Naive thymus-derived CD8-positive, alpha-beta T cell (primary cell): ENCODE measurements around the gene BTBD9. TPM values are rescaled to one million over a fixed set of nuclear protein-coding genes. Genes with fewer than 3 reads are reported as not detected.
A peak's percentile ranks its signal among the peaks of the same experiment; 100 is the strongest.

Source experiments
- ATAC-seq, 2 donors: fragments of 150-1000 bp; cut with Tn5 transposase in 1 of 2; sonication (Bioruptor Pico), chemical (Tn5 transposase) in 1 of 2; 1 replicate in 1 of 2; 2 replicates in 1 of 2; pipeline ENCODE4 v1.10.0; 2021; ENCODE audit warnings: mild to moderate bottlenecking in 2 of 2, moderate library complexity in 2 of 2
- POLR2A ChIA-PET: fragments of 350-600 bp; sonication (Branson Sonifier 250); formaldehyde crosslinking; loops from one replicate; lab custom pipeline; 2021; ENCODE audit warnings: antibody characterized with exemption; lab: Charles Lee
- DNase-seq, 10 donors: peaks; one replicate each; pipeline versions ENCODE4 v3.0.0 to v3.0.0-alpha.2; 2020 to 2022
- H3K27ac Mint-ChIP-seq, 10 donors: one replicate each; pipeline ENCODE4 v1.8.0; 2020 to 2022; ENCODE audit warnings: mild to moderate bottlenecking in 10 of 10, mixed read lengths in 10 of 10, moderate library complexity in 4 of 10, inconsistent platforms in 1 of 10
- H3K27me3 Mint-ChIP-seq, 5 donors: one replicate each; pipeline ENCODE4 v1.8.0; 2021 to 2022; ENCODE audit warnings: mixed read lengths in 5 of 5
- H3K36me3 Mint-ChIP-seq, 3 donors: one replicate each; pipeline ENCODE4 v1.8.0; 2020 to 2022; ENCODE audit warnings: mixed read lengths in 3 of 3, mild to moderate bottlenecking in 2 of 3, inconsistent platforms in 1 of 3
- H3K4me1 Mint-ChIP-seq, 4 donors: one replicate each; pipeline ENCODE4 v1.8.0; 2021 to 2022; ENCODE audit warnings: mixed read lengths in 4 of 4
- H3K4me3 Mint-ChIP-seq, 10 donors: one replicate each; pipeline ENCODE4 v1.8.0; 2020 to 2022; ENCODE audit warnings: mild to moderate bottlenecking in 10 of 10, mixed read lengths in 10 of 10, moderate library complexity in 6 of 10, inconsistent platforms in 1 of 10
- H3K9me3 Mint-ChIP-seq, 9 donors: one replicate each; pipeline ENCODE4 v1.8.0; 2020 to 2022; ENCODE audit warnings: mixed read lengths in 9 of 9, mild to moderate bottlenecking in 3 of 9, inconsistent platforms in 1 of 9, moderate library complexity in 1 of 9
- polyA plus RNA-seq, 3 donors: library from polyadenylated mRNA; unstranded; fragments of 300-500 nt; fragmentation: Illumina TruSeq; gene quantifications; one replicate each; pipeline ENCODE4 v1.2.3, GENCODE V29; 2021
- total RNA-seq, 8 experiments: library from RNA in 2 of 8; stranded (reverse) in 2 of 8; gene quantifications; one replicate each; pipeline ENCODE4 v1.2.3 and lab custom pipeline; 2021 to 2026

The BTBD9 gene
- total and polyA plus RNA-seq, 5 experiments from 2014 or later = 9.3 to 32.2 (median 10.6) TPM

GRCh38 chr6:38283734-38284362, 355.9 kb downstream of the BTBD9 start:
- Mint-ChIP-seq H3K9me3 (no peaks in the 10 kb centered on the region), H3K27me3 (no peaks in the 10 kb centered on the region), H3K4me3 (no peak overlapping the region), H3K27ac (peak overlapping the region in 1 of 10 donors; percentile 11), H3K4me1 (peaks cover 6 to 16% (median 13%) of the 10 kb centered on the region in 4 donors), H3K36me3 (peaks cover 16 to 43% (median 35%) of the 10 kb centered on the region in 3 donors)
- DNase-seq = no peak
- POLR2A ChIA-PET = no interaction called here
- ATAC-seq = no peak

DNA sequence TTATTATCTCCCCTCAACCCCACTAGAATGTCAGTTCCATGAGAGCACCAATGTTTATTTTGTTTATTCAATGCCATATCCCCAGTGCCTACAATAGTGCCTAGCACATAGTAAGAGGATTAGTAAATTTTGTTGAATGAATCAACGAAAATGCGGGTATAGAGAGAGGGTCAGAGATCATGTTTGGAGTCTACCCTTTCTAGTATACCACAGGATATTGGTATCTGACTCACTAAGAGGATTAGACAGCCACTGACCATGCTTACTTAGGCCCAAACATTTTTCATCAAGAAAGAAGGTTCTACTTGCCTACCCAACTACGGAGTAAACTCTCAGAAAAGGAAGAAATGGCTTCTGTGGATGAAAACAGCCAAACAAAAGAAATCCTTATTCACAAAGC, 356.8 kb downstream of the BTBD9 start:
- H3K4me1 Mint-ChIP-seq = peaks cover 6 to 16% (median 13%) of the 10 kb centered on the region in 4 donors

DNA sequence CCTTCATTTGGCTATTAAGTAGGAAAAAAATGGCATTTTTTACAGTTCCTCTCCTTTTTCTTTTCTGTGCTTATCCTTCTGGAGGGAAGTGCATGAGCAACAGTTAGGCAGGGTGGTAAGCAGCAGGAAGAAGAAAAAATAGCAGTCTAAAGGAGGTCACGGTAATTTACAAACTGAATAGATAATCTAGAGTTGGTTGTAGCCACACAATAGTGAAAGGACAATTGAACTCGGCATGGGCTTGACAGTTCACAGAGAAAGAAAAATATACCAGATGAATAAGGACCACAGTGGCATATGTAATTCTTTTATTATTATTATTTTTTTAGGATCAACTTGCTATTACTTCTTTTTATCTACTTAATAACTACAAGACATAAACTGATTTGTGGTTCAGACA, 358.6 kb downstream of the BTBD9 start:
- Mint-ChIP-seq H3K36me3 (peaks cover 8 to 48% (median 37%) of the 10 kb centered on the region in 3 donors), H3K27me3 (no peaks in the 10 kb centered on the region), H3K27ac (no peak overlapping the region), H3K9me3 (no peaks in the 10 kb centered on the region), H3K4me1 (peaks cover 6 to 16% (median 12%) of the 10 kb centered on the region in 4 donors), H3K4me3 (no peak overlapping the region)
- ATAC-seq (no peak), DNase-seq (no peak)
- POLR2A ChIA-PET = no interaction called here

More for the DNA sequence above, 356.8 kb downstream of the BTBD9 start:
- H3K36me3 Mint-ChIP-seq = peaks cover 10 to 44% (median 32%) of the 10 kb centered on the region in 3 donors
- no peak overlapping the region for H3K27ac Mint-ChIP-seq
- POLR2A ChIA-PET = no interaction called here
- no peaks in the 10 kb centered on the region for H3K27me3 Mint-ChIP-seq
- no peak for ATAC-seq
- no peak for DNase-seq
- H3K9me3 Mint-ChIP-seq = no peaks in the 10 kb centered on the region
- no peak overlapping the region for H3K4me3 Mint-ChIP-seq

DNA sequence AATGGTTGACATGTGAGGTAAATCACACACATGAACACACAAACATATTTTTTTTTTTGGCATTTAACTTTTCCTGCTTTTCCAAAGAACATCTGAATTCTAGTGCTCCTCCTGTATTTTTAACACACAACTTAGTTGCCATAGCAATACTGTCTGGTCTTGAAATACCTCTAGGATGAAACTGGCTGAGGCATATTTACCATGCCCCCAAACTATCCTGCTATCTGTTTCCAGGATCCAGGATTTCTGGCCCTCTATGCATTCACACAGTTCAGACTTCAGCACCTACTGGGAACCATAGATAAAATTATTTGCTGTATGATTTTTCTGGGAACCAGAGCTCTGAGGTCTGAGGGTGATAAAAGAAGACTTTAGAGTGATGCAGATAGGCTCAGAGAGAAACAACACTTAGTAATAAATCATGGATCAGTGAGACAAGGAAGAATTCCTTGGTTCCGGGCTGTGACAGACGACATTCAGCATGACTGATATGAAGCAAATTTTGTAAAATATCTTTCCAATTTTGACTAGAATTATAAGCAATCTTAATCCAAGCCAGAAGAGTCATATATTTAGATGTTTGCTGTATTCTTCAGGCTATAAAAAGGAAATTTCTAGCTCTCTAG, 359.7 kb downstream of the BTBD9 start:
- H3K4me1 Mint-ChIP-seq = peaks cover 6 to 16% (median 10%) of the 10 kb centered on the region in 4 donors
- H3K36me3 Mint-ChIP-seq = peaks cover 8 to 40% (median 35%) of the 10 kb centered on the region in 3 donors
- POLR2A ChIA-PET = no interaction called here
- DNase-seq = no peak
- H3K27me3 Mint-ChIP-seq = no peaks in the 10 kb centered on the region
- H3K4me3 Mint-ChIP-seq = no peak overlapping the region
- ATAC-seq = no peak
- H3K9me3 Mint-ChIP-seq = no peaks in the 10 kb centered on the region
- H3K27ac Mint-ChIP-seq = no peak overlapping the region

DNA sequence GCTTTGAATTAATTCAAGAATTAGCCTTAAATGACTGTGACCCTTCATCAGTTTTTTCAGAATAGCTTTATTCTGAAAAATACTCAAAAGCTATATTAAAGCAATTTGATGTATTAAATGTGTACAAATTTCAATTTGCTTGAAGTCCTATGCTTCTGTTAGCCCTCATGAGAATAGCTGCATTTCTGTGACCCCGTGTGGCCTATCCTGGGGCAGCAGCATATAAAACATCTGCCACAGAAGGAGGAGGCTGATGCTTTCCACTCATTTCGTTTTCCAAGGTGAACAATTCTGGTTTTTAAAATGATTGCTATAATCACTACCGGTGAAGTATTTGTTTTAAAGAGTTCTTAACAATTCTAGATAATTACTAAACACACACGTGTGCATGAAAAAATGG, 360.3 kb downstream of the BTBD9 start:
- no peak for DNase-seq
- POLR2A ChIA-PET = no interaction called here
- peaks cover 8 to 36% (median 35%) of the 10 kb centered on the region in 3 donors for H3K36me3 Mint-ChIP-seq

GRCh38 chr6:38273325-38273724, 366.4 kb downstream of the BTBD9 start:
- H3K27ac Mint-ChIP-seq = peak overlapping the region in 1 of 10 donors; percentile 26
- H3K4me3 Mint-ChIP-seq = no peak overlapping the region
- no peaks in the 10 kb centered on the region for H3K27me3 Mint-ChIP-seq
- H3K4me1 Mint-ChIP-seq = peaks cover 6 to 18% (median 14%) of the 10 kb centered on the region in 4 donors
- no peaks in the 10 kb centered on the region for H3K9me3 Mint-ChIP-seq
- DNase-seq (no peak), ATAC-seq (no peak)
- peaks cover 8 to 26% (median 24%) of the 10 kb centered on the region in 3 donors for H3K36me3 Mint-ChIP-seq
- POLR2A ChIA-PET = no interaction called here

More for the DNA sequence above, 360.3 kb downstream of the BTBD9 start:
- no peaks in the 10 kb centered on the region for H3K9me3 Mint-ChIP-seq
- H3K4me1 Mint-ChIP-seq = peaks cover 4 to 11% (median 7%) of the 10 kb centered on the region in 4 donors
- no peaks in the 10 kb centered on the region for H3K27me3 Mint-ChIP-seq
- H3K4me3 Mint-ChIP-seq = no peak overlapping the region
- ATAC-seq = no peak
- H3K27ac Mint-ChIP-seq = no peak overlapping the region

GRCh38 chr6:38272222-38272621, 367.5 kb downstream of the BTBD9 start:
- H3K4me1 Mint-ChIP-seq = peaks cover 6 to 18% (median 14%) of the 10 kb centered on the region in 4 donors
- ATAC-seq (no peak), DNase-seq (no peak)
- no peaks in the 10 kb centered on the region for H3K27me3 Mint-ChIP-seq
- POLR2A ChIA-PET = no interaction called here
- H3K27ac Mint-ChIP-seq = no peak overlapping the region
- H3K9me3 Mint-ChIP-seq = no peaks in the 10 kb centered on the region
- H3K4me3 Mint-ChIP-seq = no peak overlapping the region
- H3K36me3 Mint-ChIP-seq = peaks cover 8 to 19% (median 18%) of the 10 kb centered on the region in 3 donors

DNA sequence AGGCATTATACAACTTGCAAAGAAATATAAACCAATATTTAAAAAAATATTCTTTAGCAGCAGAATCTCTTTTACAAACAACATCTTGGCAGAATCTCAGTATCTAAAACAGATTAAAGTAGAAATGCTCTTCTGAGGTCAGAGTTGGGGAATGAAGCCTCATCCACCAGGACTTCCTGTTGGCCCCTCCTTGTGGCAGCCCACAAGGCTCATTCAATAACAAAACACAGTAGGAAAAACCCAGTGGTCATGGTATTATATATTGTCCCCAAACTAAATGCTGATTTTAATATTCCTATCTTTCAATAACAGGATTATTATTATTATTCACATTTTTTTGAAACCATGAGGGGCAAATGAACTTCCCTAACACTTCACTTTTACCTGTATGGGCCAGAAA, 368.6 kb downstream of the BTBD9 start:
- Mint-ChIP-seq H3K36me3 (peaks cover 0 to 16% (median 15%) of the 10 kb centered on the region in 3 donors), H3K9me3 (no peaks in the 10 kb centered on the region), H3K4me3 (no peak overlapping the region), H3K27ac (no peak overlapping the region), H3K27me3 (no peaks in the 10 kb centered on the region), H3K4me1 (peaks cover 6 to 18% (median 14%) of the 10 kb centered on the region in 4 donors)
- DNase-seq = no peak
- POLR2A ChIA-PET = no interaction called here
- ATAC-seq = no peak

GRCh38 chr6:38270367-38270766, 369.4 kb downstream of the BTBD9 start:
- H3K27ac Mint-ChIP-seq = no peak overlapping the region
- peaks cover 0 to 15% (median 14%) of the 10 kb centered on the region in 3 donors for H3K36me3 Mint-ChIP-seq
- H3K4me1 Mint-ChIP-seq = peaks cover 6 to 18% (median 14%) of the 10 kb centered on the region in 4 donors
- H3K4me3 Mint-ChIP-seq = no peak overlapping the region
- POLR2A ChIA-PET = no interaction called here
- no peak for DNase-seq
- H3K27me3 Mint-ChIP-seq = no peaks in the 10 kb centered on the region
- ATAC-seq = no peak
- H3K9me3 Mint-ChIP-seq = no peaks in the 10 kb centered on the region

DNA sequence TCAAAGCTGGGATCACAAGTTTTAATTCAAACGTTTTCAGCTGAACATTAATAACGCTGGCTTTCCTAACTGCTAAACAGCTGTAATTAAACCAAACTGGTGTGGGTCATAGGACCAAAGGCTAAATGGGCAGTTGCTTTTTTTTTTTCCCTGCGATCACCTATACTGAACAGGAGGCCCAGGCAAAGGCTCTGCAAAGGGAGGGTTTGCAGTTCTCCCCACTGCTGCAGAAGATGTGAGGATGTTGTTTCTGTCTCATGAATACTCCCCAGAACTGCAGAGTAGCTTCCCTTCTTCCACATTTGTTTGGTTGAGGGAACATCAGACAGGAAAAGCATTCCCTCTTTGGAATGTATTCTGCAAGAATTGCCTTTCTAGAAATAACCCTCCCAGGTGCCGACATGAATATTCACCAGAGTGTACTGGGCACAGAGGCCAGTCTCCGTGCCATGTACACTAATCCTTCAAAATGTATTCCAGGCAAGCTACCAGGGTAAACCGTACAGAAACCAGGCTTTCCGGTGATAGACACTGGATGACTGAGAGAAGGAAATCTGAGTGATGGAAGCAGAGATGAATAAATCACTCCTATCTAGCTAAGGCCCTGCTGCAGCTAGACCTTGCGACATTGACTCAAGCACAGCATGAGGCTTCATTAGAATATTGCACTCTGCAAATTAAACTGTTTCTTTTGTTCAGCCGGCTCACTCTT, 370.1 kb downstream of the BTBD9 start:
- POLR2A ChIA-PET = no interaction called here

GRCh38 chr6:38268342-38268741, 371.4 kb downstream of the BTBD9 start:
- Mint-ChIP-seq H3K27ac (no peak overlapping the region), H3K27me3 (no peaks in the 10 kb centered on the region), H3K9me3 (no peaks in the 10 kb centered on the region), H3K4me1 (peaks cover 9 to 24% (median 14%) of the 10 kb centered on the region in 4 donors), H3K4me3 (no peak overlapping the region), H3K36me3 (peaks cover 0 to 23% (median 19%) of the 10 kb centered on the region in 3 donors)
- POLR2A ChIA-PET = no interaction called here
- no peak for ATAC-seq
- DNase-seq = no peak

More for the DNA sequence above, 370.1 kb downstream of the BTBD9 start:
- Mint-ChIP-seq H3K27me3 (no peaks in the 10 kb centered on the region), H3K4me1 (peaks cover 9 to 21% (median 14%) of the 10 kb centered on the region in 4 donors), H3K4me3 (no peak overlapping the region), H3K36me3 (peaks cover 0 to 18% (median 16%) of the 10 kb centered on the region in 3 donors), H3K9me3 (no peaks in the 10 kb centered on the region), H3K27ac (peak overlapping the region in 1 of 10 donors; percentile 35)
- ATAC-seq (no peak), DNase-seq (no peak)

- DNase-seq (no peak), ATAC-seq (no peak)
- Mint-ChIP-seq H3K36me3 (peaks cover 0 to 23% (median 23%) of the 10 kb centered on the region in 3 donors), H3K4me1 (peaks cover 6 to 19% (median 11%) of the 10 kb centered on the region in 4 donors), H3K4me3 (no peak overlapping the region), H3K27ac (no peak overlapping the region), H3K9me3 (no peaks in the 10 kb centered on the region), H3K27me3 (no peaks in the 10 kb centered on the region)
- POLR2A ChIA-PET = interaction anchor here (0.6 kb wide), 1 partner anchor 35 kb away, joined by 6 read pairs; no protein-coding TSS in a partner anchor
Observed at GRCh38 chr6:38266921-38267354, 372.8 kb downstream of the BTBD9 start.

DNA sequence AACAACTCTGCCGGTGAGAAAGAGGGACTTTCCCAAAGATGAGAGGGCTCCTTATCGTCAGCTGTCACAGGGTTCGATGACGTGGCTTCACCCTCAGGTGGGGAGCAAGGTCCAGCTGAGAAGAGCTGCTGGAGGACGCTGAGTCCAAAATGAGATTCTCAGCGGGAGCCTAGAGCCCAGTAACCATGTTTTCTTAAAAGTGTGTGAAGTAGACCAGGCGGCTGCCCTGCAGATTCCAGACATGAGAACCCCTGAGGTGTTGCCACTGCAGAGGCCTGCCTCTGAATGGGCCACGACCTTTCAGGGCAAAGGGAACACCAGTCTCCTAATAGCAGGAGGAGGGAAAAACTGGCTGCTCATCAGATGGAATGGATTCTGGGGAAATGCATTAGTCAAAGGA, 375.1 kb downstream of the BTBD9 start:
- no peaks in the 10 kb centered on the region for H3K27me3 Mint-ChIP-seq
- no peaks in the 10 kb centered on the region for H3K9me3 Mint-ChIP-seq
- ATAC-seq (no peak), DNase-seq (no peak)
- POLR2A ChIA-PET = no interaction called here
- no peak overlapping the region for H3K4me3 Mint-ChIP-seq
- peaks cover 6 to 16% (median 7%) of the 10 kb centered on the region in 4 donors for H3K4me1 Mint-ChIP-seq
- H3K36me3 Mint-ChIP-seq = peaks cover 0 to 25% (median 24%) of the 10 kb centered on the region in 3 donors
- H3K27ac Mint-ChIP-seq = no peak overlapping the region
